Neuron (in vitro differentiated cells): ENCODE data around the gene PEX11G.

Experiments
- H2AFZ ChIP-seq: one replicate; pipeline ENCODE4 v1.6.1; 2013; ENCODE audit warnings: low read depth, mild to moderate bottlenecking, inconsistent platforms, low read length, moderate library complexity
- H3K27me3 ChIP-seq: one replicate; pipeline ENCODE4 v1.6.1; 2013; ENCODE audit warnings: low read length; ENCODE audit not compliant: insufficient read depth
- H3K36me3 ChIP-seq: one replicate; pipeline ENCODE4 v1.6.1; 2013; ENCODE audit warnings: low read length; ENCODE audit not compliant: insufficient read depth
- H3K4me1 ChIP-seq: one replicate; pipeline ENCODE4 v1.6.1; 2013; ENCODE audit warnings: low read length; ENCODE audit not compliant: insufficient read depth
- H3K4me3 ChIP-seq: 2 replicates; pipeline ENCODE4 v1.5.1; 2013; ENCODE audit warnings: mild to moderate bottlenecking, low read length, moderate library complexity
- H3K9me3 ChIP-seq: one replicate; pipeline ENCODE4 v1.6.1; 2013; ENCODE audit warnings: low read length

PEX11G gene

GRCh38 chr19:7488736-7489353, at the start of gene PEX11G:
TSS of gene PEX11G (minus strand) at chr19:7489035. CDS start at chr19:7489010, 25 bp downstream.
- Histone ChIP-seq H3K4me1 (peaks cover 6% of the 10 kb centered on the region), H3K9me3 (no peaks in the 10 kb centered on the region), H3K36me3 (no peaks in the 10 kb centered on the region), H2AFZ (peak within 1 kb of the TSS; percentile 54), H3K4me3 (peak within 1 kb of the TSS; percentile 53), H3K27me3 (no peaks in the 10 kb centered on the region)

- Histone ChIP-seq H3K27me3 (no peaks in the 10 kb centered on the region), H3K4me3 (peak overlapping the region; percentile 71), H2AFZ (peak overlapping the region; percentile 55), H3K36me3 (peaks cover 14% of the 10 kb centered on the region), H3K4me1 (no peaks in the 10 kb centered on the region), H3K9me3 (no peaks in the 10 kb centered on the region)
Measured at GRCh38 chr19:7535998-7536695, 47.3 kb upstream of the PEX11G start.

GRCh38 chr19:7535047-7535997, 46.5 kb upstream of the PEX11G start, which contains the start of gene PNPLA6:
TSS of gene PNPLA6 (plus strand) at chr19:7535717. CDS start at chr19:7535789, 72 bp downstream.
- Histone ChIP-seq H3K36me3 (peaks cover 11% of the 10 kb centered on the region), H3K9me3 (no peaks in the 10 kb centered on the region)

GRCh38 chr19:7534531-7535046, 45.8 kb upstream of the PEX11G start:
- Histone ChIP-seq H3K9me3 (no peaks in the 10 kb centered on the region), H3K4me3 (peak overlapping the region; percentile 71), H2AFZ (peak overlapping the region; percentile 55), H3K36me3 (peaks cover 5% of the 10 kb centered on the region), H3K27me3 (no peaks in the 10 kb centered on the region), H3K4me1 (no peaks in the 10 kb centered on the region)

More at GRCh38 chr19:7535047-7535997, 46.5 kb upstream of the PEX11G start, which contains the start of gene PNPLA6:
- Histone ChIP-seq H2AFZ (peak within 1 kb of the TSS; percentile 55), H3K27me3 (no peaks in the 10 kb centered on the region), H3K4me1 (no peaks in the 10 kb centered on the region), H3K4me3 (peak within 1 kb of the TSS; percentile 71)

- Histone ChIP-seq H3K4me3 (peak overlapping the region; percentile 71), H3K36me3 (peaks cover 7% of the 10 kb centered on the region), H2AFZ (peak overlapping the region; percentile 77)
Measured at GRCh38 chr19:7533925-7534480, 45.2 kb upstream of the PEX11G start.

GRCh38 chr19:7533281-7533885, 44.5 kb upstream of the PEX11G start:
- H2AFZ ChIP-seq = peak overlapping the region; percentile 77
- H3K4me1 ChIP-seq = no peaks in the 10 kb centered on the region
- peak overlapping the region; percentile 71 for H3K4me3 ChIP-seq
- H3K36me3 ChIP-seq = peaks cover 9% of the 10 kb centered on the region
- H3K9me3 ChIP-seq = no peaks in the 10 kb centered on the region
- no peaks in the 10 kb centered on the region for H3K27me3 ChIP-seq

More at GRCh38 chr19:7533925-7534480, 45.2 kb upstream of the PEX11G start:
- Histone ChIP-seq H3K27me3 (no peaks in the 10 kb centered on the region), H3K4me1 (no peaks in the 10 kb centered on the region), H3K9me3 (no peaks in the 10 kb centered on the region)

- no peak overlapping the region for H2AFZ ChIP-seq
- H3K27me3 ChIP-seq = no peaks in the 10 kb centered on the region
- H3K36me3 ChIP-seq = peaks cover 7% of the 10 kb centered on the region
- H3K4me1 ChIP-seq = no peaks in the 10 kb centered on the region
- H3K9me3 ChIP-seq = no peaks in the 10 kb centered on the region
- H3K4me3 ChIP-seq = no peak overlapping the region
Measured at GRCh38 chr19:7529610-7530490, 41.0 kb upstream of the PEX11G start.

GRCh38 chr19:7529246-7529600, 40.4 kb upstream of the PEX11G start:
- Histone ChIP-seq H2AFZ (no peak overlapping the region), H3K9me3 (no peaks in the 10 kb centered on the region), H3K27me3 (no peaks in the 10 kb centered on the region), H3K36me3 (peaks cover 7% of the 10 kb centered on the region), H3K4me1 (no peaks in the 10 kb centered on the region), H3K4me3 (no peak overlapping the region)

- Histone ChIP-seq H3K4me3 (no peak overlapping the region), H3K36me3 (peaks cover 7% of the 10 kb centered on the region), H2AFZ (no peak overlapping the region), H3K27me3 (no peaks in the 10 kb centered on the region), H3K9me3 (no peaks in the 10 kb centered on the region), H3K4me1 (no peaks in the 10 kb centered on the region)
Measured at GRCh38 chr19:7528522-7529245, 39.8 kb upstream of the PEX11G start.

- no peaks in the 10 kb centered on the region for H3K27me3 ChIP-seq
- peaks cover 5% of the 10 kb centered on the region for H3K4me1 ChIP-seq
- H3K36me3 ChIP-seq = peaks cover 7% of the 10 kb centered on the region
- no peak overlapping the region for H2AFZ ChIP-seq
- H3K9me3 ChIP-seq = no peaks in the 10 kb centered on the region
- H3K4me3 ChIP-seq = no peak overlapping the region
Measured at GRCh38 chr19:7528192-7528519, 39.3 kb upstream of the PEX11G start.

GRCh38 chr19:7527516-7528191, 38.8 kb upstream of the PEX11G start:
- Histone ChIP-seq H3K9me3 (no peaks in the 10 kb centered on the region), H3K4me1 (peaks cover 8% of the 10 kb centered on the region), H3K27me3 (no peaks in the 10 kb centered on the region), H3K4me3 (no peak overlapping the region), H3K36me3 (peaks cover 7% of the 10 kb centered on the region), H2AFZ (no peak overlapping the region)
